Glutamatergic neuron (in vitro differentiated cells): ENCODE data around the gene PARM1. TPM values are rescaled to one million over a fixed set of nuclear protein-coding genes. Genes with fewer than 3 reads are reported as not detected.

Experiments
- DNase-seq: peaks from one replicate; pipeline ENCODE4 v3.0.0; 2022
- H3K27ac Mint-ChIP-seq: one replicate; pipeline ENCODE4 v1.8.0; 2020; ENCODE audit warnings: mild to moderate bottlenecking, mixed read lengths, inconsistent platforms; ENCODE audit not compliant: unreplicated experiment
- H3K27me3 Mint-ChIP-seq: one replicate; pipeline ENCODE4 v1.8.0; 2020; ENCODE audit warnings: mild to moderate bottlenecking, moderate library complexity, mixed read lengths, inconsistent platforms; ENCODE audit not compliant: unreplicated experiment
- H3K36me3 Mint-ChIP-seq: one replicate; pipeline ENCODE4 v1.8.0; 2020; ENCODE audit warnings: mild to moderate bottlenecking, mixed read lengths, inconsistent platforms; ENCODE audit not compliant: unreplicated experiment
- H3K4me1 Mint-ChIP-seq: one replicate; pipeline ENCODE4 v1.8.0; 2020; ENCODE audit warnings: mild to moderate bottlenecking, low read depth, mixed read lengths, inconsistent platforms; ENCODE audit not compliant: unreplicated experiment
- H3K4me3 Mint-ChIP-seq: one replicate; pipeline ENCODE4 v1.8.0; 2020; ENCODE audit warnings: mild to moderate bottlenecking, mixed read lengths, inconsistent platforms; ENCODE audit not compliant: unreplicated experiment
- H3K9me3 Mint-ChIP-seq: one replicate; pipeline ENCODE4 v1.8.0; 2020; ENCODE audit warnings: mild to moderate bottlenecking, moderate library complexity, mixed read lengths, inconsistent platforms; ENCODE audit not compliant: unreplicated experiment
- CTCF ChIP-seq: fragments of 200-600 bp; sonication (generic); IDR thresholded peaks from one replicate; pipeline ENCODE4 v1.5.0; 2021; ENCODE audit not compliant: partially characterized antibody, unreplicated experiment
- total RNA-seq: library from RNA; stranded (reverse); fragmentation: NEBNext Ultra II Directional; extraction: Animal tissue kit (Norgen Biotek cat#: 25700); gene quantifications from one replicate; pipeline ENCODE4 v1.2.1, GENCODE V29; 2021; ENCODE audit not compliant: unreplicated experiment

The PARM1 gene
- total RNA-seq, 1 donor from 2014 or later = 94.3 TPM

- TF ChIP-seq CTCF = no peak
- Mint-ChIP-seq H3K27ac (no peak overlapping the region), H3K27me3 (no peaks in the 10 kb centered on the region), H3K9me3 (no peaks in the 10 kb centered on the region), H3K4me3 (no peak overlapping the region), H3K36me3 (no peaks in the 10 kb centered on the region), H3K4me1 (peaks cover 12% of the 10 kb centered on the region)
- no peak for DNase-seq
Measured at GRCh38 chr4:75056277-75056676, 123.4 kb downstream of the PARM1 start.

- H3K36me3 Mint-ChIP-seq = no peaks in the 10 kb centered on the region
- no peaks in the 10 kb centered on the region for H3K9me3 Mint-ChIP-seq
- H3K27ac Mint-ChIP-seq = no peak overlapping the region
- no peak for DNase-seq
- H3K4me1 Mint-ChIP-seq = peaks cover 13% of the 10 kb centered on the region
- no peak overlapping the region for H3K4me3 Mint-ChIP-seq
- H3K27me3 Mint-ChIP-seq = no peaks in the 10 kb centered on the region
- TF ChIP-seq CTCF = no peak
Measured at GRCh38 chr4:75057369-75057768, 124.5 kb downstream of the PARM1 start.

- H3K4me1 Mint-ChIP-seq = peaks cover 13% of the 10 kb centered on the region
- no peaks in the 10 kb centered on the region for H3K27me3 Mint-ChIP-seq
- TF ChIP-seq CTCF = no peak
- H3K27ac Mint-ChIP-seq = no peak overlapping the region
- no peaks in the 10 kb centered on the region for H3K9me3 Mint-ChIP-seq
- DNase-seq = no peak
- H3K36me3 Mint-ChIP-seq = no peaks in the 10 kb centered on the region
- H3K4me3 Mint-ChIP-seq = no peak overlapping the region
Measured at GRCh38 chr4:75058486-75058885, 125.6 kb downstream of the PARM1 start.

GRCh38 chr4:75063433-75063832, 130.5 kb downstream of the PARM1 start:
- no peaks in the 10 kb centered on the region for H3K27me3 Mint-ChIP-seq
- TF ChIP-seq CTCF = no peak
- H3K36me3 Mint-ChIP-seq = no peaks in the 10 kb centered on the region
- H3K27ac Mint-ChIP-seq = no peak overlapping the region
- no peak for DNase-seq
- no peak overlapping the region for H3K4me3 Mint-ChIP-seq
- no peaks in the 10 kb centered on the region for H3K9me3 Mint-ChIP-seq
- H3K4me1 Mint-ChIP-seq = peaks cover 1% of the 10 kb centered on the region

GRCh38 chr4:75065909-75066308, 133.0 kb downstream of the PARM1 start:
- H3K36me3 Mint-ChIP-seq = no peaks in the 10 kb centered on the region
- no peak for DNase-seq
- H3K4me3 Mint-ChIP-seq = no peak overlapping the region
- no peak overlapping the region for H3K27ac Mint-ChIP-seq
- no peak for TF ChIP-seq CTCF
- H3K27me3 Mint-ChIP-seq = no peaks in the 10 kb centered on the region
- H3K9me3 Mint-ChIP-seq = no peaks in the 10 kb centered on the region
- H3K4me1 Mint-ChIP-seq = peaks cover 6% of the 10 kb centered on the region
